OCI-LY7 (cell line): ENCODE results near the gene NF2. TPM values are rescaled to one million over a fixed set of nuclear protein-coding genes. Genes with fewer than 3 reads are reported as not detected.

ENCODE experiments used
- BruUV-seq: library from RNA; stranded (reverse); fragments of 400-500 nt; replicated peaks from 2 replicates; lab custom pipeline; 2021; lab: Mats Ljungman, UMichigan
- CTCF ChIA-PET: fragments of 300-600 bp; sonication (Branson Sonifier 250); formaldehyde crosslinking; loops from one replicate; lab custom pipeline; 2022; ENCODE audit warnings: antibody characterized with exemption; ENCODE audit not compliant: unreplicated experiment; lab: Charles Lee
- POLR2A ChIA-PET: fragments of 300-600 bp; sonication (Branson Sonifier 250); formaldehyde crosslinking; loops from one replicate; lab custom pipeline; 2022; ENCODE audit warnings: antibody characterized with exemption; lab: Charles Lee
- DNase-seq: peaks from one replicate; pipeline ENCODE4 v3.0.0-alpha.2; 2015; ENCODE audit warnings: low spot score
- H2AFZ ChIP-seq: fragments of 200-600 bp; sonication (generic), shearing (Covaris generic); 2 replicates; pipeline ENCODE4 v1.6.1; 2014; ENCODE audit warnings: mild to moderate bottlenecking, antibody characterized with exemption, low read length, moderate library complexity
- H3K27ac ChIP-seq: fragments of 200-600 bp; sonication (generic); 2 replicates; pipeline ENCODE4 v1.5.1; 2014; ENCODE audit warnings: mixed run types, low read depth, mild to moderate bottlenecking, moderate library complexity, low read length, inconsistent platforms; ENCODE audit not compliant: poor library complexity, severe bottlenecking
- H3K36me3 ChIP-seq: fragments of 200-600 bp; sonication (generic); 2 replicates; pipeline ENCODE4 v1.6.1; 2014; ENCODE audit warnings: mild to moderate bottlenecking, antibody characterized with exemption, low read length, moderate library complexity, mixed read lengths; ENCODE audit not compliant: insufficient read depth
- H3K4me1 ChIP-seq: fragments of 200-600 bp; sonication (generic); 2 replicates; pipeline ENCODE4 v1.5.1; 2014; ENCODE audit warnings: mild to moderate bottlenecking, low read length; ENCODE audit not compliant: insufficient read depth, poor library complexity, severe bottlenecking
- H3K4me2 ChIP-seq: fragments of 200-600 bp; sonication (generic); 2 replicates; pipeline ENCODE4 v1.6.1; 2014; ENCODE audit warnings: mild to moderate bottlenecking, low read length
- H3K4me3 ChIP-seq: fragments of 200-600 bp; sonication (generic); 2 replicates; pipeline ENCODE4 v1.5.1; 2014; ENCODE audit warnings: mild to moderate bottlenecking, low read depth, low read length; ENCODE audit not compliant: poor library complexity, severe bottlenecking
- H3K79me2 ChIP-seq: fragments of 200-600 bp; sonication (generic); 2 replicates; pipeline ENCODE4 v1.6.1; 2016; ENCODE audit warnings: low read depth, mild to moderate bottlenecking, low read length, moderate library complexity, mixed read lengths; ENCODE audit not compliant: insufficient read depth
- H3K9me2 ChIP-seq: fragments of 200-600 bp; sonication (generic); 2 replicates; pipeline ENCODE4 v1.6.1; 2016; ENCODE audit warnings: mild to moderate bottlenecking, low read length, mixed read lengths; ENCODE audit not compliant: insufficient read depth
- H3K9me3 ChIP-seq: fragments of 200-600 bp; sonication (generic); 2 replicates; pipeline ENCODE4 v1.6.1; 2014; ENCODE audit warnings: mild to moderate bottlenecking, mixed run types, low read length, mixed read lengths
- H4K20me1 ChIP-seq: fragments of 200-600 bp; sonication (generic); 2 replicates; pipeline ENCODE4 v1.6.1; 2014; ENCODE audit warnings: mild to moderate bottlenecking, antibody characterized with exemption, low read length, moderate library complexity, mixed read lengths; ENCODE audit not compliant: insufficient read depth
- CTCF ChIP-seq: fragments of 200-600 bp; sonication (generic); conservative IDR thresholded peaks from 2 replicates; pipeline ENCODE4 v1.5.1; 2014; ENCODE audit warnings: mild to moderate bottlenecking, antibody characterized with exemption, low read length, moderate library complexity, mixed read lengths
- EZH2phosphoT487 ChIP-seq: fragments of 200-600 bp; sonication (generic); IDR thresholded peaks from 2 replicates; pipeline ENCODE4 v1.6.1; 2018; ENCODE audit warnings: low read depth, borderline replicate concordance, mild to moderate bottlenecking, mixed run types, antibody characterized with exemption, low read length, moderate library complexity, mixed read lengths
- intact Hi-C: fragments of 100-400 bp; cut with micrococcal nuclease; formaldehyde crosslinking; loops from one replicate; pipeline ENCODE4 v1.10.0; 2022; ENCODE audit not compliant: unreplicated experiment
- total RNA-seq, 2 experiments: library from RNA; depleted of rRNA in 1 of 2; stranded (reverse); fragments of >200 nt in 1 of 2; shearing (Covaris generic) in 1 of 2; gene quantifications; 2 replicates each; pipeline ENCODE4 v1.2.3, GENCODE V29; 2014 to 2022

NF2 gene
- total RNA-seq, 2 experiments from 2014 or later = 22.2 to 34.8 TPM

- POLR2A ChIA-PET = no interaction called here
- CTCF ChIA-PET = no interaction called here
- Histone ChIP-seq H3K4me3 (no peak overlapping the region), H3K36me3 (no peaks in the 10 kb centered on the region), H3K27ac (no peak overlapping the region), H3K9me2 (no peaks in the 10 kb centered on the region), H3K4me1 (no peaks in the 10 kb centered on the region), H3K79me2 (no peaks in the 10 kb centered on the region), H3K4me2 (no peak overlapping the region), H2AFZ (no peak overlapping the region), H4K20me1 (no peaks in the 10 kb centered on the region), H3K9me3 (no peaks in the 10 kb centered on the region)
- intact Hi-C loops = no loop called here
- no peak for TF ChIP-seq EZH2phosphoT487
- no peak for TF ChIP-seq CTCF
- no peak for DNase-seq
- BruUV-seq = no TSS peak
Measured at GRCh38 chr22:29738118-29738815, 134.8 kb downstream of the NF2 start.

GRCh38 chr22:29739346-29739875 is 136.0 kb downstream of the NF2 start:
- no peaks in the 10 kb centered on the region for H3K4me1 ChIP-seq
- ChIA-PET CTCF (no interaction called here), POLR2A (no interaction called here)
- no peak overlapping the region for H3K4me3 ChIP-seq
- no peak overlapping the region for H2AFZ ChIP-seq
- H3K4me2 ChIP-seq = no peak overlapping the region
- intact Hi-C loops = no loop called here
- BruUV-seq = no TSS peak
- no peaks in the 10 kb centered on the region for H3K79me2 ChIP-seq
- no peak overlapping the region for H3K27ac ChIP-seq
- no peaks in the 10 kb centered on the region for H3K36me3 ChIP-seq
- DNase-seq = no peak
- TF ChIP-seq CTCF (no peak), EZH2phosphoT487 (no peak)
- H3K9me2 ChIP-seq = no peaks in the 10 kb centered on the region
- H3K9me3 ChIP-seq = no peaks in the 10 kb centered on the region
- H4K20me1 ChIP-seq = no peaks in the 10 kb centered on the region

GRCh38 chr22:29740216-29740615 is 136.8 kb downstream of the NF2 start:
- H3K4me3 ChIP-seq = no peak overlapping the region
- no peaks in the 10 kb centered on the region for H4K20me1 ChIP-seq
- H3K4me2 ChIP-seq = no peak overlapping the region
- no peaks in the 10 kb centered on the region for H3K4me1 ChIP-seq
- DNase-seq = no peak
- H3K9me3 ChIP-seq = no peaks in the 10 kb centered on the region
- H3K27ac ChIP-seq = no peak overlapping the region
- no TSS peak for BruUV-seq
- H3K9me2 ChIP-seq = no peaks in the 10 kb centered on the region
- H3K79me2 ChIP-seq = no peaks in the 10 kb centered on the region
- intact Hi-C loops = no loop called here
- CTCF ChIA-PET = no interaction called here
- no peak overlapping the region for H2AFZ ChIP-seq
- POLR2A ChIA-PET = no interaction called here
- TF ChIP-seq EZH2phosphoT487 (no peak), CTCF (no peak)
- no peaks in the 10 kb centered on the region for H3K36me3 ChIP-seq
